ENCODE results near the gene SMARCD3.

DNA sequence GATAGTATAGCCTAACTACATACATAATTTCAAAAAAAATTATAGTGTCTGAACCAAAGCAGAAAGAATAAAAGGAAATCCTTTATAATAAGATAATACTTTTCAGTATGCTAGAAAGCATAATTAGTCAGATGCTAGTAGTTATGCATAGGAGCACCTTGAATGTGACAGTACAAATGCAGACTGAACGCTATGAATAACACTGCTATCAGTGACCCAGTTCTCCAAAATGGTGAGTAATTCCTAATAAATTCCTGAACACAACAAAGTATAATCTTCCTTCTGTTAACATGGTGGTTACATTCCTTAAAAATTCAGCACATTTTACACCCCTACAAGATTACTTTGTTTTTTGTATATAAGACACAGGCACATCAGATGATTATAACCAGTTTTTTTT lies 17.4 kb downstream of the SMARCD3 start:
- TF ChIP-seq YY1 (IDR thresholded peaks at IDR 0.05; ENCODE audit: insufficient read depth, insufficient read length) (no peak), ZNF274 (IDR thresholded peaks at IDR 0.05; ENCODE audit: low read depth, low read length) (no peak)
